WTC11 (cell line): Measurements from ENCODE around the gene ETV6. TPM values are rescaled to one million over a fixed set of nuclear protein-coding genes. Genes with fewer than 3 reads are reported as not detected.

ENCODE experiments used
- ATAC-seq: fragments of 200-7000 bp; cut with Tn5 transposase; 2 replicates; pipeline ENCODE4 v1.10.0; 2021; ENCODE audit warnings: mild to moderate bottlenecking, moderate library complexity
- CTCF ChIA-PET: fragments of 300-600 bp; sonication (Branson Sonifier 250); formaldehyde crosslinking; loops from one replicate; lab custom pipeline; 2021; ENCODE audit warnings: antibody characterized with exemption; lab: Charles Lee
- POLR2A ChIA-PET: fragments of 350-600 bp; sonication (Branson Sonifier 250); formaldehyde crosslinking; loops from one replicate; lab custom pipeline; 2021; ENCODE audit warnings: antibody characterized with exemption; lab: Charles Lee
- DNase-seq: peaks from one replicate; pipeline ENCODE4 v3.0.0; 2021; ENCODE audit warnings: low spot score
- H3K27ac Mint-ChIP-seq: 2 replicates; pipeline ENCODE4 v1.8.0; 2021; ENCODE audit warnings: mixed read lengths
- H3K27me3 Mint-ChIP-seq: 2 replicates; pipeline ENCODE4 v1.8.0; 2021; ENCODE audit warnings: low read depth, mild to moderate bottlenecking, moderate library complexity, mixed read lengths
- H3K36me3 Mint-ChIP-seq: 2 replicates; pipeline ENCODE4 v1.8.0; 2021; ENCODE audit warnings: mixed read lengths
- H3K4me1 Mint-ChIP-seq: 2 replicates; pipeline ENCODE4 v1.8.0; 2022; ENCODE audit warnings: mixed read lengths
- H3K4me3 Mint-ChIP-seq: 2 replicates; pipeline ENCODE4 v1.8.0; 2021; ENCODE audit warnings: mild to moderate bottlenecking, moderate library complexity, mixed read lengths
- H3K9me3 Mint-ChIP-seq: 2 replicates; pipeline ENCODE4 v1.8.0; 2021; ENCODE audit warnings: mixed read lengths
- AFF4 ChIP-seq: sonication (generic); formaldehyde crosslinking; IDR thresholded peaks from 2 replicates; pipeline ENCODE4 v1.8.1; 2023; ENCODE audit warnings: mild to moderate bottlenecking, missing genetic modification reagents, borderline replicate concordance
- AR ChIP-seq: fragments of 250-450 bp; sonication (Bioruptor Pico); IDR thresholded peaks from 2 replicates; pipeline ENCODE4 v1.9.0; 2021; ENCODE audit warnings: mild to moderate bottlenecking
- FOXK1 ChIP-seq: sonication (generic); formaldehyde crosslinking; IDR thresholded peaks from 2 replicates; pipeline ENCODE4 v1.8.0; 2022; ENCODE audit warnings: mild to moderate bottlenecking, moderate library complexity, missing genetic modification reagents
- IRF1 ChIP-seq: sonication (generic); formaldehyde crosslinking; IDR thresholded peaks from 2 replicates; pipeline ENCODE4 v1.8.0; 2023; ENCODE audit warnings: missing genetic modification reagents
- NFATC4 ChIP-seq: fragments of 250-450 bp; sonication (Bioruptor Pico); IDR thresholded peaks from 2 replicates; pipeline ENCODE4 v1.9.0; 2021; ENCODE audit warnings: mild to moderate bottlenecking
- NFE2L1 ChIP-seq: sonication (generic); formaldehyde crosslinking; IDR thresholded peaks from 2 replicates; pipeline ENCODE4 v1.8.1; 2023; ENCODE audit warnings: missing genetic modification reagents
- PREB ChIP-seq: sonication (generic); formaldehyde crosslinking; IDR thresholded peaks from 2 replicates; pipeline ENCODE4 v1.8.1; 2022; ENCODE audit warnings: mild to moderate bottlenecking, missing genetic modification reagents, moderate library complexity, borderline replicate concordance
- SMAD4 ChIP-seq: sonication (generic); formaldehyde crosslinking; IDR thresholded peaks from 2 replicates; pipeline ENCODE4 v1.8.0; 2022; ENCODE audit warnings: mild to moderate bottlenecking, missing genetic modification reagents
- SOX15 ChIP-seq: fragments of 250-450 bp; sonication (Bioruptor Pico); IDR thresholded peaks from 2 replicates; pipeline ENCODE4 v1.9.0; 2021; ENCODE audit warnings: mild to moderate bottlenecking
- TP53 ChIP-seq: sonication (generic); formaldehyde crosslinking; IDR thresholded peaks from 2 replicates; pipeline ENCODE4 v1.8.1; 2023; ENCODE audit warnings: mild to moderate bottlenecking, missing genetic modification reagents
- ZNF416 ChIP-seq: fragments of 250-450 bp; sonication (Bioruptor Pico); IDR thresholded peaks from 2 replicates; pipeline ENCODE4 v1.9.0; 2021; ENCODE audit warnings: mild to moderate bottlenecking, inconsistent platforms
- total RNA-seq: library from RNA; stranded (reverse); gene quantifications from 3 replicates; pipeline ENCODE4 v1.2.3, GENCODE V29; 2021

ETV6 gene
- total RNA-seq, 1 experiment from 2014 or later = 23.5 TPM

- CTCF ChIA-PET = no interaction called here
- H3K27ac Mint-ChIP-seq = no peak overlapping the region
These were observed 219.9 kb downstream of the ETV6 start for GRCh38 chr12:11869406-11869805.

GRCh38 chr12:11870041-11870451 lies 220.6 kb downstream of the ETV6 start:
- CTCF ChIA-PET = no interaction called here
- TF ChIP-seq NFE2L1 = no peak
- TF ChIP-seq ZNF416 (CRISPR knock-in tag) = no peak
- no peak for TF ChIP-seq AR (CRISPR knock-in tag)
- no peak for TF ChIP-seq SOX15 (CRISPR knock-in tag)

More at GRCh38 chr12:11869406-11869805, 219.9 kb downstream of the ETV6 start:
- peaks cover 20% of the 10 kb centered on the region for H3K9me3 Mint-ChIP-seq
- TF ChIP-seq PREB (CRISPR knock-in tag) = no peak
- H3K4me3 Mint-ChIP-seq = no peak overlapping the region
- DNase-seq (no peak), ATAC-seq (no peak)
- POLR2A ChIA-PET = no interaction called here
- peaks cover 46% of the 10 kb centered on the region for H3K36me3 Mint-ChIP-seq
- H3K4me1 Mint-ChIP-seq = no peaks in the 10 kb centered on the region
- H3K27me3 Mint-ChIP-seq = no peaks in the 10 kb centered on the region

GRCh38 chr12:11872055-11872454 lies 222.6 kb downstream of the ETV6 start:
- no peak for TF ChIP-seq SMAD4 (CRISPR knock-in tag)
- no peak for TF ChIP-seq AFF4 (CRISPR knock-in tag)
- no peak for TF ChIP-seq NFATC4
- no peak for TF ChIP-seq IRF1
- TF ChIP-seq TP53 = no peak
- no peak for TF ChIP-seq SOX15 (CRISPR knock-in tag)
- TF ChIP-seq FOXK1 (CRISPR knock-in tag) = no peak
- Mint-ChIP-seq H3K27me3 (no peaks in the 10 kb centered on the region), H3K36me3 (peaks cover 24% of the 10 kb centered on the region), H3K4me3 (no peak overlapping the region), H3K27ac (no peak overlapping the region), H3K4me1 (peaks cover 4% of the 10 kb centered on the region; the same call in 1 of the 2 replicates), H3K9me3 (0 out of 2 replicates have a peak, but pooled peaks cover under 1% of the 10 kb centered on the region)
- DNase-seq (no peak), ATAC-seq (no peak; the same call in 1 of the 2 replicates)
- ChIA-PET CTCF (no interaction called here), POLR2A (no interaction called here)

More at GRCh38 chr12:11870041-11870451, 220.6 kb downstream of the ETV6 start:
- H3K36me3 Mint-ChIP-seq = peaks cover 41% of the 10 kb centered on the region
- POLR2A ChIA-PET = no interaction called here
- no peaks in the 10 kb centered on the region for H3K27me3 Mint-ChIP-seq
- no peak overlapping the region for H3K4me3 Mint-ChIP-seq
- H3K4me1 Mint-ChIP-seq = no peaks in the 10 kb centered on the region
- H3K27ac Mint-ChIP-seq = no peak overlapping the region
- DNase-seq = no peak
- peaks cover 20% of the 10 kb centered on the region for H3K9me3 Mint-ChIP-seq
- ATAC-seq = no peak
